SH-SY5Y (cell line): ENCODE measurements around the gene PIK3C2A.

Source experiments
- GATA2 ChIP-seq: IDR thresholded peaks from 2 replicates; pipeline ENCODE4 v1.6.1; 2011; ENCODE audit warnings: mild to moderate bottlenecking, low read depth, low read length
- GATA3 ChIP-seq: IDR thresholded peaks from 2 replicates; pipeline ENCODE4 v1.6.1; 2011; ENCODE audit warnings: low read depth, mild to moderate bottlenecking, low read length, moderate library complexity

GRCh38 chr11:17173332-17173731, 34.5 kb downstream of the PIK3C2A start:
- no peak for TF ChIP-seq GATA2
- TF ChIP-seq GATA3 = no peak
